NK-92 (cell line): ENCODE results near the gene CCL27.
"Not testable (repeated sequence)": the region's sequence is repeated elsewhere in the genome, so short reads cannot be mapped to it uniquely, and the experiment has no call there.

Source experiments
- DNase-seq: peaks from one replicate; lab custom pipeline; 2025; ENCODE audit not compliant: unreplicated experiment; lab: John Stamatoyannopoulos, UW

Gene CCL27

DNA sequence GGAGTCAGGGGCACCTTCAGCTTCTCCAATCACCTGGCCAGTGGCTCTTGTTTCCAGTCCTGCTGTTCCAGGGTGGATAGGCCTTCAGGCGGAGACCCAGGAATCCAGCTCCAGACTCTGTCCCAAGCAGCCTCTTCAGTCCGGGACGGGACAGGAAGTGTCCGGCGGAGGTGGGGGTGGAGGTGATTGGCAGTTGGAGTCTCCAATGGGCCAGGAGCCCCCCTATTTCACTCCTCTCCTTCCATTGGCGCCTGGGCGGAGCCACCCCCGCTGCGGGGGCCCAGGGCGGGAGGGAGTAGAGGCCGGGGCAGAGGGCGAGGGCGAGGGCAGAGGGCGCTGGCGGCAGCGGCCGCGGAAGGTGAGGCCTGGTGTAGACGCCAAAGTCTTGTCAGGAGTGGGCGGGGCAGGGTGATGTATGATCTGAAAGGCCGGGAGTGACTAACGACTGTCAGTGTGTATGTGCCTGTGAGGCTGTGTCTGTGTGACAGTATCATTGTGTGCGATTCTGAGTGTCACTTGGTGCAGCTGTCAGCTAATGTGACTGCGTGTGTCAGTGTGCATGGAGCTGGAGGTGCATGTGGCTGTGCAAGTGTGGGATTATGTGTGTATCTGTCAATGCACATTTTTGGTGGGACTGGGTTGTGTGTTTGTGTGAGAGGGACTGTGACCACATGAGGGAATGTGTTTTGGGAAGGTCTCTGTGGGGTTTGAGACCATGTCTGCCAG, 10.4 kb downstream of the CCL27 start, which contains the start of gene IL11RA:
Gene IL11RA (plus strand): TSS at position 310 of the 726 bp plus-strand sequence. CDS start 3,033 bp downstream, outside the sequence.
- no peak for DNase-seq

- no peak for DNase-seq
These were observed 11.1 kb downstream of the CCL27 start for GRCh38 chr9:34651321-34651720.

DNA sequence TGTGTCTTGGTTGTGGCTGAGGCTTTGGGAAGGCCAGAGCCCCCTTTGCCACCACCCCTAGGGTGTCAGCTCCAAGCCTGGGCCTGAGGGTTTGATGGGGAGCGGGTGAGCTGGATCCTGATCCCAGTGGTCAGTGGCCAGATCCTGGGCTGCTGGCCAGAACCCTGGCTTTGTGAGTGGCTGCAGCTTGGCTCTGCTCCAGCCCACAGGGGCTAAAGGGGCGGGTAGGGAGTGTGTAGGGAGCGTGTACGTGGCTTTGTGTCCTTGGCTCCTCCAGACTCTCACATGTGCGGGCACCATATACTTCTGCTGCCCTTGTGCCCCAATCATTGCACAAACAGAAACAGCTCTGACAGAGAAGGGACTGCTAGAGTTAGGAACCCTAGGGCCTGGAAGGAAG, 11.6 kb downstream of the CCL27 start:
- DNase-seq, result no peak

DNA sequence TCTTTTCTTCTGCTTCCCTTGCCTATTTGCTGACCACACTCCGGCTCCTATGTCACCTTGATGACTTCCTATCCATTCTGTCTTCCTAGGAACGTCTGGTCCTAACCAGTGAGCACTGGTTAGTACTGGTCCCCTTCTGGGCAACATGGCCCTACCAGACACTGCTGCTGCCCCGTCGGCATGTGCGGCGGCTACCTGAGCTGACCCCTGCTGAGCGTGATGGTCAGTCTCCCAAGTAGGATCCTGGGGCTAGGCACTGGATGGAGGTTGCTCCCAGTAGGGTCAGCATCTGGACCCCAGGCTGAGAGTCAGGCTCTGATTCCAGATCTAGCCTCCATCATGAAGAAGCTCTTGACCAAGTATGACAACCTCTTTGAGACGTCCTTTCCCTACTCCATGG, 13.8 kb downstream of the CCL27 start:
- DNase-seq, result no peak

DNA sequence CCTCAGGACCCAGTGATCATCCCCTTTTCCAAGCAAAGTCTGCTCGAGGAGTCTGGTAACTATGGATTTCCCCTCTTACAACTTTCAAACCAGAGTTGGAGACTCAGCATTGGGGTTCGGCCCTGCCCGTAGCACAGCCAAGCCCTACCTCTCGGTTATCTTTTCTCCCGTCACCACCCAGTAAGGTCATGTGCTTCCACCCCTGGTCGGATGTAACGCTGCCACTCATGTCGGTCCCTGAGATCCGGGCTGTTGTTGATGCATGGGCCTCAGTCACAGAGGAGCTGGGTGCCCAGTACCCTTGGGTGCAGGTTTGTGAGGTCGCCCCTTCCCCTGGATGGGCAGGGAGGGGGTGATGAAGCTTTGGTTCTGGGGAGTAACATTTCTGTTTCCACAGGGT, 14.8 kb downstream of the CCL27 start:
- no peak for DNase-seq

GRCh38 chr9:34647084-34647403, 15.4 kb downstream of the CCL27 start:
- DNase-seq, result no peak

GRCh38 chr9:34646211-34647083, 16.0 kb downstream of the CCL27 start, which contains the start of gene GALT:
Gene GALT, plus strand, starts transcription at chr9:34646675. Its CDS starts 30 bp downstream, at chr9:34646705.
- DNase-seq, result peak; percentile 91

GRCh38 chr9:34644766-34645314, 17.6 kb downstream of the CCL27 start:
- no peak for DNase-seq

GRCh38 chr9:34642679-34643078, 19.8 kb downstream of the CCL27 start:
- no peak for DNase-seq

GRCh38 chr9:34639322-34639721, 23.1 kb downstream of the CCL27 start:
- not testable (repeated sequence) for DNase-seq

GRCh38 chr9:34638138-34638445, 24.4 kb downstream of the CCL27 start:
- DNase-seq, result no peak

GRCh38 chr9:34637356-34638137, 24.9 kb downstream of the CCL27 start, which contains the start of gene SIGMAR1:
Gene SIGMAR1, minus strand, starts transcription at chr9:34637787. Its CDS starts 90 bp downstream, at chr9:34637697.
- DNase-seq, result peak; percentile 10

GRCh38 chr9:34636791-34637355, 25.6 kb downstream of the CCL27 start:
- no peak for DNase-seq

DNA sequence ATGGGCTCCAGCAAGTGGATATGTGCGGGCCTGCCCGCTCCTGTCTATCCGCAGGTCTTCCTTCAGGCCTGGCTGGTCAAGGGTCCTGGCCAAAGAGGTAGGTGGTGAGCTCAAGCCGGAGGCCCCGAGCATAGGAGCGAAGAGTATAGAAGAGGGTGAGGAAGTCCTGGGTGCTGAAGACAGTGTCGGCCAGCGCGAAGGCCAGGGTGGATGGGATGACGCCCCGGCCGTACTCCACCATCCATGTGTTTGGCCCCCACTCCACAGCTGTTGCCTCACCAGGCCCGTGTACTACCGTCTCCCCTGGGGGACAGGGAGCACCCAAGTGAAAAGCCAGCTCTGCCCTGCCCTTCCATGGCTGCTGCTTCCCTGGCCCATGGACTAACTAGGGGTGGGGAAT, 26.9 kb downstream of the CCL27 start:
- DNase-seq, result no peak

DNA sequence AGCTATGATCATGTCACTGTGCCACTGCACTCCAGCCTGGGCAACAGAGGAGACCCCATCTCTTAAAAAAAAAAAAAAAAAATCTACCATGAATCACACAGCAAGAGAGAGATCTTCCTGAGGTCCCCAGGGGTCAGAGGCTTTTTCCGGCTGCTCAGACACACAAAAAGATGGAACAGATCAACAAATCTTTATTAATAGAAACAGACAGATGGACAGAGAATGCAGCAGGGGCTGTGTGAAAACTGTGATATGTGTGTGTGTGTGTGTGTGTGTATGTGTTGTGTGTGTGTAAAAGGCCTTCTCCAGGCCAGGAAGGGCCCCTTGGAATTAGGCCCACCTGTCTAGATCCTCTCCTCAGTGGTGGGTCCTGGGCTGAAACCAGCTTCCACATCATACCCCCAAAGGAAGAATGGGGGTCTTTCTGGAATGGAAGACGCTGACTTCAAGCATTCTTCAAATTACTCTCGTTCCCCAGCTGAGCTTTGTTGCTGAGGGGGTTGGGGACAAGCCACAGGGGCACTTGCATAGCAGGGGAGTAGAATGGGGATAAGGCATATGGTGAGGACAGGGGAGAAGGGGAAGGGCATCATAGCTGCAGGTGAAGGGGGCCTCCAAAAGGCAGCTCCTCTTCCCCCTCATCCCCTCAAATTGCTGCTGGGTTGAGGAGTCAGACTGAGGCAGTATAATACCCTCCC, 27.8 kb downstream of the CCL27 start:
- DNase-seq, result no peak

- no peak for DNase-seq
These were observed 28.5 kb downstream of the CCL27 start for GRCh38 chr9:34633851-34634550.

GRCh38 chr9:34633166-34633565, 29.3 kb downstream of the CCL27 start:
- DNase-seq, result no peak

GRCh38 chr9:34630402-34631154, 31.9 kb downstream of the CCL27 start:
- no peak for DNase-seq

GRCh38 chr9:34629491-34629808, 33.0 kb downstream of the CCL27 start:
- no peak for DNase-seq
